NCI-H226 (cell line): ENCODE data around the gene ZNF486.
"Not testable (repeated sequence)": the region's sequence is repeated elsewhere in the genome, so short reads cannot be mapped to it uniquely, and the experiment has no call there.

Experiments
- DNase-seq: peaks from one replicate; pipeline ENCODE4 v3.0.0-alpha.2; 2015

ZNF486 gene

DNA sequence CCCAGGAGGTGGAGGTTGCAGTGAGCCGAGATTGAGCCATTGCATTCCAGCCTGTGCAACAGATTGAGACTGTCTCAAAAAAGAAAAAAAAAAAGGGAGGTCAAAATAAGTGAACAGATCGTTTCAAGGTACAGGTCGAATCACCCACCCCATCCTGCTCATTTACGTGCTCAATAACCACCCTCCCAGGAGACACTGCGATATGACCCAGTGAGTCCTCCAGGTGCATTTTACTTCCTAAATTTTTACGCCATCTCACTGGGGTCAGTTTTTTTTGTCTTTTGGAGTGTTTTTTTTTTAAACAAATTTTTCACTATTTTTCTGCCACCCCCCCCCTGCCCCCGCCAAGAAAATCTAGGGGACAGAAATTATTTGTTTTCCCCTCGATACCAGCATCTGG lies 68.1 kb downstream of the ZNF486 start:
- DNase-seq = no peak

DNA sequence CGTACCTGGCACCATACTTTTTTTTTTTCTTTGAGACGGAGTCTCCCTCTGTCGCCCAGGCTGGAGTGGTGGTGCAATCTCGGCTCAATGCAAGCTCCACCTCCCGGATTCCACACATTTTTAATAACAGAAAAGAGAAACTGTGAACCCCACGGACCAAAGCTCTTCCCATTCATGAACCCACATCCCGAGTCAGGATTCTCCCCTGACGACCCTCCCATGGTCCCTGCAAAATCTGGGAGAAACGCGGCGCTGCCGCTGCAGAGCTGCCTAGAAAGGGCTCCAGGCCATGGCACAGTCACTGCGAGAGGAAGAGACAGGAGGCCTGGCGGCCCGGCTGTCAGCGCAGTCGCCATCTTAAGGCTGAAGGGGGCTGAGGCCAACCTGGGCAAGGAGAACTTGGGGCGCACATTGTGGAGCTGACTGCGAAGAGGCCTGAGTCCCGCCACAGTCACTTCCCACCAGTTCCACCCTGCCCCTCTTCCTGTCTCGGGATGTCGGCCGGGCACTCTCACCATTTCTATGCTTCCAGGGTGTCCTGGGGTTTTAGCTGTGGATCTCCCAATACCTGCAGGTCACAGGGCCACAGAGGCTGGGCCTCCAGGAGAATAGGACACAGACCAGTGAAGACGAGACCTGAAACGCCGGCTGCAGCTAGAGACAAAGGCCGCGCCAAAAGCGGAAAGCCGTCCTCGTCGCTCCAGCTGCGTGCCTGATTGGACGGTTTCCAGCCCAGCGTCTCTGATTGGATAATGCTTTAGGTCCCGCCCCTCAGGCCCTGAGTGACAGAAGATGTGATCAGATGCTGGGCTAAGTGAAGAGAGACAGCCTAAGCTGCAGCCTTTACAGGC lies 71.0 kb downstream of the ZNF486 start:
- no peak for DNase-seq

DNA sequence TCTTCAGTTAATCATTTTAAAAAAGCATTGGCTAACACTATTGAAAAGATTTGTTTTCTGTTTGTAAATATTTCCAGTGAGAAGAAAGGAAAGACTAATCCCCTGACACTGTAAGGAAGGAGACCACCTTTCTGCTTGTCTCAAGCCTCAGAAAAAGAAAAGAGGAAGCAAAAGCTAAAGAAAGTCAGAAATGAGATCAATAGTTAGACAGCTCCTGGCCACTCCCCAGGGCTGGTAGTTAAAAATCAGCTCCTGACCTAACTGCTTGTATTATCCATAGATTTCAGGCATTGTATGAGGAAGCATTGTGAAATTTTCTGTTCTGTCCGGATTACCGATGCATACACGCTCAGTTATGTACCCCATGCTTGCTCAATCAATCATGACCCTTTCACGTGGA lies 76.6 kb downstream of the ZNF486 start:
- no peak for DNase-seq

DNA sequence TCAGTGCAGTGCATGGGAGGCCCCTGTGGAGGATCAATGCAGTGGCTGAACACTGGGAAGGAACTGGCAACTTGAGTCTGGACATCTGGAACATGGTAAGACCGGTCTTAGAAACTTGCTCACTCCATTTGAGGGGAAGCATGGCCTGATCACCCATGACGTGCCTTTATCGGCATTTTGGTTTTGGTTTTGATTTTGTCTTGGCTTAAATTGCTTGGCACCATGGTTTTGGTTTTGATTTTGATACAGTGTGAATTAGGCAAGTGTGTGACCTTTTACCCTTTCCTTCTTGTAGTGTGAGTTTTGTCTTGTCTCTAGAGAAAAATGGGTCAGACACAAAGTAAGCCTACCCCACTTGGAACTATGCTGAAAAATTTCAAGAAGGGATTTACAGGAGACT lies 77.3 kb downstream of the ZNF486 start:
- no peak for DNase-seq

DNA sequence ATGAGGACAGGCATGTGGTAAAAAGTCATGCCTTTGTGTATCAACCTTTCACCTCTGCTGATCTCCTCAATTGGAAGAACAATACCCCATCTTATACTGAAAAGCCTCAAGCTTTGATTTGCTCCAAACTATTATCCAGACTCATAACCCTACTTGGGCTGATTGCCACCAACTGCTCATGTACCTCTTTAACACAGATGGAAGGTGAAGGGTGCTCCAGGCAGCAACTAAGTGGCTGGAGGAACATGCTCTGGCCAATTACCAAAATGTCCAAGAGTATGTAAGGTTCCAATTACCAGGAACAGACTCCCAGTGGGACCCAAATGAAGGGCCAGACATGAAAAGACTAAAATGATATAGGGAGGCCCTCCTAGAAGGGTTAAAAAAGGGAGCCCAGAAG lies 78.3 kb downstream of the ZNF486 start:
- DNase-seq = no peak

DNA sequence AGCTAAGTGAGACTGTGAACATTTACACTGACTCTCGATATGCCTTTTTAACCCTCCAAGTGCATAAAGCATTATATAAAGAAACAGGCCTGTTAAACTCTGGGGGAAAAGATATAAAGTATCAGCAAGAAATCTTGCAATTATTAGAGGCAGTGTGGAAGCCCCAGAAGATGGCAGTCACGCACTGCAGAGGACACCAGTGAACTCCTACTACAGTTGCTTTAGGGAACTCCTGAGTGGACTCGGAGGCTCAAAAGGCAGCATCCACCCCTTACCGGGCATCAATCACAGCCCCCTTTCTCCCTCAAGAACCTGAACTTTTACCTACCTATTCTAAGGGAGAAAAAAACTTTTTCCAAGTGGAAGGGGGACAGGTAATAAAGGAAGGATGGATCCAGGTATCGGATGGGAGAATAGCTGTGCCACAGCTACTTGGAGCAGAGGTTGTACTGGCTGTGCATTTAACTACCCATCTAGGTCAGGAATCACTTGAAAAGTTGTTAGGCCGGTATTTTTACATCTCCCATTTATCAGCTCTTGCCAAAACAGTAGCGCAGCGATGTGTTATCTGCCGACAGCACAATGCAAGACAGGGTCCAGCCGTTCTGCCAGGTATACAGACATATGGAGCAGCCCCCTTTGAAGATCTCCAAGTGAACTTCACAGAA lies 80.1 kb downstream of the ZNF486 start:
- DNase-seq = no peak

DNA sequence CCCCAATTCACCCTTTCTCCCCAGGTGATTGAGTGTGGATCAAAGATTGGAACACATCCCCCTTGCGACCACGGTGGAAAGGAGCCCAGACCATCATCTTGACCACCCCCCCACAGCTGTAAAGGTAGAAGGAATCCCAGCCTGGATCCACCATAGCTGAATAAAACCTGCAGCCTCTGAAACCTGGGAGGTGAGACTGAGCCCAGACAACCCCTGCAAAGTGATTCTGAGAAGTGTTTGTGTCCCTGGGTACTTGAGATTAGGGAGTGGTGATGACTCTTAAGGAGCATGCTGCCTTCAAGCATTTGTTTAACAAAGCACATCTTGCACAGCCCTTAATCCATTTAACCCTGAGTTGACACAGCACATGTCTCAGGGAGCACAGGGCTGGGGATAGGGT lies 81.2 kb downstream of the ZNF486 start:
- not testable (repeated sequence) for DNase-seq
